Fibroblast of skin of left biceps (primary cell): ENCODE data around the gene LHFPL2.

Source experiments
- DNase-seq, 2 experiments: peaks; one replicate each; pipeline ENCODE4 v3.0.0-alpha.2; 2013; ENCODE audit warnings: low read depth in 2 of 2

LHFPL2 gene

GRCh38 chr5:78640662-78641474 lies 7.7 kb downstream of the LHFPL2 start:
- DNase-seq, result no peak

GRCh38 chr5:78639791-78640190 lies 8.8 kb downstream of the LHFPL2 start:
- no peak for DNase-seq

- no peak for DNase-seq
Observed at GRCh38 chr5:78638973-78639669, 9.5 kb downstream of the LHFPL2 start.

- no peak for DNase-seq
Observed at GRCh38 chr5:78638423-78638822, 10.1 kb downstream of the LHFPL2 start.

- DNase-seq, result no peak
Observed at GRCh38 chr5:78637468-78637867, 11.1 kb downstream of the LHFPL2 start.

GRCh38 chr5:78636682-78637081 lies 11.9 kb downstream of the LHFPL2 start:
- no peak for DNase-seq

- DNase-seq, result no peak
Observed at GRCh38 chr5:78634634-78635033, 13.9 kb downstream of the LHFPL2 start.

GRCh38 chr5:78634229-78634628 lies 14.3 kb downstream of the LHFPL2 start:
- no peak for DNase-seq

GRCh38 chr5:78633700-78634099 lies 14.9 kb downstream of the LHFPL2 start:
- DNase-seq, result no peak

- DNase-seq, result no peak
Observed at GRCh38 chr5:78632467-78632866, 16.1 kb downstream of the LHFPL2 start.

GRCh38 chr5:78631931-78632330 lies 16.6 kb downstream of the LHFPL2 start:
- DNase-seq, result no peak

- no peak for DNase-seq
Observed at GRCh38 chr5:78630047-78630446, 18.5 kb downstream of the LHFPL2 start.

- DNase-seq, result no peak
Observed at GRCh38 chr5:78629624-78630023, 18.9 kb downstream of the LHFPL2 start.

- DNase-seq, result no peak
Observed at GRCh38 chr5:78628270-78628992, 20.1 kb downstream of the LHFPL2 start.

- DNase-seq, result no peak
Observed at GRCh38 chr5:78627766-78628165, 20.8 kb downstream of the LHFPL2 start.

- no peak for DNase-seq
Observed at GRCh38 chr5:78627175-78627574, 21.4 kb downstream of the LHFPL2 start.

- DNase-seq, result no peak
Observed at GRCh38 chr5:78626009-78626571, 22.5 kb downstream of the LHFPL2 start.

GRCh38 chr5:78624992-78625391 lies 23.6 kb downstream of the LHFPL2 start:
- no peak for DNase-seq

GRCh38 chr5:78624011-78624541 lies 24.5 kb downstream of the LHFPL2 start:
- no peak for DNase-seq

- no peak for DNase-seq
Observed at GRCh38 chr5:78622302-78622971, 26.1 kb downstream of the LHFPL2 start.

- DNase-seq, result no peak
Observed at GRCh38 chr5:78621291-78621738, 27.3 kb downstream of the LHFPL2 start.
